Spleen (tissue), 11 donors: Measurements from ENCODE around the gene CKM. TPM values are rescaled to one million over a fixed set of nuclear protein-coding genes. Genes with fewer than 3 reads are reported as not detected.
A peak's percentile ranks its signal among the peaks of the same experiment; 100 is the strongest.

Source experiments
- DNase-seq: peaks from one replicate; pipeline ENCODE4 v3.0.0-alpha.2; 2020
- H3K27ac ChIP-seq, 8 donors: fragments of 200-600 bp; sonication (generic) in 7 of 8; 1 replicate in 4 of 8; 2 replicates in 4 of 8; pipeline versions ENCODE4 v1.5.0 to v1.8.0; 2016 to 2021; ENCODE audit warnings: inconsistent platforms in 4 of 8, mild to moderate bottlenecking in 4 of 8, moderate library complexity in 1 of 8
- H3K27me3 ChIP-seq, 7 donors: fragments of 200-600 bp; sonication (generic) in 6 of 7; replicated peaks in 1 of 7; 1 replicate in 4 of 7; 2 replicates in 3 of 7; pipeline versions ENCODE4 v1.5.0 to v1.8.0; 2016 to 2021; ENCODE audit warnings: inconsistent platforms in 3 of 7, mild to moderate bottlenecking in 1 of 7
- H3K36me3 ChIP-seq, 6 donors: fragments of 200-600 bp; sonication (generic) in 5 of 6; 1 replicate in 4 of 6; 2 replicates in 2 of 6; pipeline versions ENCODE4 v1.5.0 to v1.8.0; 2016 to 2021; ENCODE audit warnings: inconsistent platforms in 2 of 6
- H3K4me1 ChIP-seq, 6 donors: fragments of 200-600 bp; sonication (generic) in 5 of 6; 1 replicate in 3 of 6; 2 replicates in 3 of 6; pipeline versions ENCODE4 v1.5.0 to v1.8.0; 2016 to 2021; ENCODE audit warnings: inconsistent platforms in 3 of 6
- H3K4me3 ChIP-seq, 8 donors: fragments of 200-600 bp; sonication (generic) in 7 of 8; 1 replicate in 4 of 8; 2 replicates in 4 of 8; pipeline versions ENCODE4 v1.5.0 to v1.8.0; 2016 to 2021; ENCODE audit warnings: inconsistent platforms in 4 of 8, mild to moderate bottlenecking in 4 of 8, moderate library complexity in 2 of 8
- H3K9me3 ChIP-seq, 8 donors: fragments of 200-600 bp; sonication (generic) in 7 of 8; 1 replicate in 4 of 8; 2 replicates in 4 of 8; pipeline versions ENCODE4 v1.5.0 to v1.8.0; 2016 to 2021; ENCODE audit warnings: inconsistent platforms in 4 of 8
- CTCF ChIP-seq, 11 experiments: fragments of 200-600 bp in 7 of 11; fragments of 450-650 bp in 4 of 11; sonication (generic) in 4 of 11; IDR thresholded peaks in 8 of 11; conservative IDR thresholded peaks in 3 of 11; 1 replicate in 7 of 11; 2 replicates in 4 of 11; pipeline versions ENCODE4 v1.4.0 to v1.8.0; 2016 to 2021; ENCODE audit warnings: antibody characterized with exemption in 11 of 11, inconsistent platforms in 4 of 11, mild to moderate bottlenecking in 1 of 11
- POLR2A ChIP-seq, 3 donors: fragments of 450-650 bp; IDR thresholded peaks; one replicate each; pipeline ENCODE4 v1.5.1; 2017; ENCODE audit warnings: antibody characterized with exemption in 3 of 3, mild to moderate bottlenecking in 1 of 3
- POLR2AphosphoS5 ChIP-seq, 3 donors: sonication (generic); formaldehyde crosslinking; IDR thresholded peaks; one replicate each; pipeline ENCODE4 v1.5.1; 2017; ENCODE audit warnings: antibody characterized with exemption in 3 of 3
- WGBS, 5 donors: extraction: QIAGEN DNeasy Blood & Tissue Kit in 3 of 5; methylation state at CpG; one replicate each; pipeline versions ENCODE4 v1.1.5 to v1.1.7; 2013 to 2018; 5-methylcytosine and 5-hydroxymethylcytosine counted together
- intact Hi-C: fragments of 100-400 bp; cut with DNase I; formaldehyde crosslinking; loops from one replicate; pipeline ENCODE4 v1.15.0; 2023; ENCODE audit warnings: low total_unique reads
- polyA plus RNA-seq, 3 donors: library from polyadenylated mRNA; stranded (reverse); fragments of 200-250 nt; gene quantifications; one replicate each; pipeline ENCODE4 v1.2.1, GENCODE V29; 2013
- total RNA-seq, 7 donors: library from RNA; depleted of rRNA in 3 of 7; stranded (reverse); fragments of >200 nt in 3 of 7; fragmentation: NEBNext Ultra II Directional in 4 of 7; extraction: Animal tissue kit (Norgen Biotek cat#: 25700) in 4 of 7; gene quantifications; one replicate each; pipeline versions ENCODE4 v1.1.0 to v1.2.1, GENCODE V29; 2016 to 2021
- donor health status: healthy with polysubstance abuse.
- donor health status: DM: no; HTN: no; CAD: no; lungs with moderate emphysema.
- donor health status: DM: no; HTN: no; CAD: no.
- donor health status: Bipolar disorder and iron deficiency.
- donor health status: healthy.
- donor health status: DM: no; HTN: no; CAD: no.
- donor health status: DM: yes; HTN: yes; CAD: no.

The CKM gene
- total and polyA plus RNA-seq, 10 donors = 0.29 to 4.4 (median 0.62) TPM; not detected in 6

- H3K9me3 ChIP-seq = peaks cover 0 to 8% (median 0%) of the 10 kb centered on the region in 8 donors
- intact Hi-C loops = no loop called here
- peaks cover 0 to 18% (median 4%) of the 10 kb centered on the region in 6 donors for H3K36me3 ChIP-seq
- H3K27ac ChIP-seq = no peak overlapping the region
- H3K4me1 ChIP-seq = no peaks in the 10 kb centered on the region
- H3K4me3 ChIP-seq = no peak overlapping the region
- H3K27me3 ChIP-seq = peaks cover 0 to 5% (median 0%) of the 10 kb centered on the region in 7 donors
- TF ChIP-seq CTCF (IDR thresholded peaks at IDR 0.05 in 8 of 11, conservative IDR thresholded peaks at IDR 0.05 in 3 of 11) (no peak), POLR2A (IDR thresholded peaks at IDR 0.05) (no peak), POLR2AphosphoS5 (IDR thresholded peaks at IDR 0.05) (peak in 2 of 3 donors; percentile 17 to 59)
- no peak for DNase-seq
- 77 to 83% (median 79%) methylated on average over 17 to 18 of the region's 18 CpGs for WGBS, 5 donors
These were observed 16.1 kb downstream of the CKM start for GRCh38 chr19:45306518-45307027.

GRCh38 chr19:45306040-45306439, 16.6 kb downstream of the CKM start:
- TF ChIP-seq POLR2A (IDR thresholded peaks at IDR 0.05) (no peak), POLR2AphosphoS5 (IDR thresholded peaks at IDR 0.05) (no peak), CTCF (IDR thresholded peaks at IDR 0.05 in 8 of 11, conservative IDR thresholded peaks at IDR 0.05 in 3 of 11) (no peak)
- DNase-seq = no peak

DNA sequence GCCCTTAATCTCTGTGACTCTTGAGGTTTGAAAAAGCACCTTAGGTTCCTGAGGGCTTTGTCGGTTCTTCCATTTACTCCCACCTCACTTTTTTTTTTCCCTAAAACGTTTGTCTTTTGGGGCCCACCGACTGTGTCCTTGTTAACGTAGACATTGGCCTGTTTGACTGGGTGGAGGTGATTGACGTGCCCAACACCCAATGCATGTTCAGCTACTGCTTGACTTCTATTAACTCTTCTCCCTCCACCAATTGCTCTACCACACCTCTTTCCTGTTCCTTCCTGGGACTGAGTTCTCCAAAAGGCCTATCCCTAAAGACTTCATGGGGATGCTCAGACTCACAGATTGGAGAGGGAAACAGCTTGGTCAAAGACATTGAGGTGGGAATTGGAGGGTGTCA, 17.3 kb downstream of the CKM start:
- H3K4me3 ChIP-seq = no peak overlapping the region
- H3K4me1 ChIP-seq = no peaks in the 10 kb centered on the region
- intact Hi-C loops = no loop called here
- H3K27ac ChIP-seq = no peak overlapping the region
- H3K27me3 ChIP-seq = peaks cover 0 to 4% (median 0%) of the 10 kb centered on the region in 7 donors
- peaks cover 0 to 8% (median 0%) of the 10 kb centered on the region in 8 donors for H3K9me3 ChIP-seq
- DNase-seq = no peak
- TF ChIP-seq POLR2A (IDR thresholded peaks at IDR 0.05) (no peak), CTCF (IDR thresholded peaks at IDR 0.05 in 8 of 11, conservative IDR thresholded peaks at IDR 0.05 in 3 of 11) (no peak), POLR2AphosphoS5 (IDR thresholded peaks at IDR 0.05) (no peak)
- peaks cover 0 to 28% (median 8%) of the 10 kb centered on the region in 6 donors for H3K36me3 ChIP-seq
- 25 to 31% (median 28%) methylated on average over 5 of the region's 5 CpGs for WGBS, 5 donors

More at GRCh38 chr19:45306040-45306439, 16.6 kb downstream of the CKM start:
- peaks cover 0 to 22% (median 5%) of the 10 kb centered on the region in 6 donors for H3K36me3 ChIP-seq
- no peaks in the 10 kb centered on the region for H3K4me1 ChIP-seq
- peaks cover 0 to 4% (median 0%) of the 10 kb centered on the region in 7 donors for H3K27me3 ChIP-seq
- H3K9me3 ChIP-seq = peaks cover 0 to 8% (median 0%) of the 10 kb centered on the region in 8 donors
- intact Hi-C loops = no loop called here
- no peak overlapping the region for H3K4me3 ChIP-seq
- WGBS, 5 donors = 63 to 75% (median 72%) methylated on average over 9 of the region's 9 CpGs
- H3K27ac ChIP-seq = no peak overlapping the region

DNA sequence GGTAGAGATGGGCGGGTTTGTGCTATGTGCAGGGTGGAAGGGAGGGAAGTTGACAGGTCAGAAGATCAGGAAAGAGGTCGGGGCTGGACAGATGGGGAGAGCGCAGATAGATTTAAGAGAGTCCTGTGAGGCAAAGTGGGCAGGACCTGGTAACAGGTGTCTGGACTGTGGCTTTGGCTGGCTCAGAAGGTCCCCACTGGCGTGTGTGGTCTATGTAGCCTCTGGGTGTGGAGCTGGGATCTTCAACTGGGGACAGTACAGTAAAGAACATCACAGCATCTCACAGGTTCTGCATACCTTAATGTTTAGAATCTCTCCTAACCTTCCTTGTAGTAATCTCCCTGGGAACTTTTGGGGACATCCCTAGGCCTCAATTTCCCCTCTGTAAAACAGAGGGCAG, 17.7 kb downstream of the CKM start:
- H3K27me3 ChIP-seq = peaks cover 0 to 4% (median 0%) of the 10 kb centered on the region in 7 donors
- peaks cover 0 to 8% (median 0%) of the 10 kb centered on the region in 8 donors for H3K9me3 ChIP-seq
- 63 to 73% (median 65%) methylated on average over 4 of the region's 4 CpGs for WGBS, 5 donors
- TF ChIP-seq CTCF (IDR thresholded peaks at IDR 0.05 in 8 of 11, conservative IDR thresholded peaks at IDR 0.05 in 3 of 11) = no peak
- no peak for TF ChIP-seq POLR2AphosphoS5 (IDR thresholded peaks at IDR 0.05)
- no peak for TF ChIP-seq POLR2A (IDR thresholded peaks at IDR 0.05)
- H3K4me3 ChIP-seq = no peak overlapping the region
- H3K4me1 ChIP-seq = no peaks in the 10 kb centered on the region
- DNase-seq = no peak
- intact Hi-C loops = no loop called here
- no peak overlapping the region for H3K27ac ChIP-seq
- peaks cover 0 to 32% (median 11%) of the 10 kb centered on the region in 6 donors for H3K36me3 ChIP-seq
